Peyer's patch (tissue), 4 donors: ENCODE results near the gene CYP2U1.

Source experiments
- CTCF ChIP-seq, 6 experiments: fragments of 450-650 bp in 4 of 6; fragments of 200-600 bp in 2 of 6; sonication (generic) in 1 of 6; IDR thresholded peaks; one replicate each; pipeline ENCODE4 v1.5.1; 2017 to 2019; ENCODE audit warnings: antibody characterized with exemption in 6 of 6, mild to moderate bottlenecking in 3 of 6, moderate library complexity in 1 of 6
- POLR2A ChIP-seq, 2 donors: fragments of 450-650 bp; IDR thresholded peaks; one replicate each; pipeline ENCODE4 v1.5.1; 2017; ENCODE audit warnings: antibody characterized with exemption in 2 of 2, mild to moderate bottlenecking in 2 of 2, moderate library complexity in 2 of 2

DNA sequence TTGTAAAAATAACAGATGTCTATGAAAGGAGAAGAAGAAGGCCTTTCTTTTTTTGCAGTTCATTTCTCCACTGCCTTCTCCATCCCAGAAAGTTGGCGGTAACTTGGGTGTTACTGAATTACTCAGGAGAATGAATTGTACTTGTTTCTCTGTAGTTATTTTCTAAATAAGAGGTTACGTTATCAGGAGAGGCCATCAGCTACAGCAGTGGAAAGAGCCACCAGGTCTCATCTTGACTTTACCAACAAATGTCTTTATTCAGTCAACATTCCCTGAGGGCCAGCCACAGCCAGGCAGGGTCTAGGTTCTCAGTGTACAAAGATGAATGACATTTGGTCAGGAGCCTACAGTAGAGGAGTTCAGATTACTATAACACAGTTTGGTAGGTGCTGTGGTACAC is 66.4 kb downstream of the CYP2U1 start:
- TF ChIP-seq CTCF (IDR thresholded peaks at IDR 0.05), result no peak
- no peak for TF ChIP-seq POLR2A (IDR thresholded peaks at IDR 0.05)
